GM21825 (cell line): Measurements from ENCODE around the gene LRMDA.

Experiments used
- ATAC-seq: cut with Tn5 transposase; IDR thresholded peaks from one replicate; pipeline ENCODE4 v1.9.1; 2021; ENCODE audit warnings: mild to moderate bottlenecking, moderate library complexity; ENCODE audit not compliant: unreplicated experiment

Gene LRMDA

DNA sequence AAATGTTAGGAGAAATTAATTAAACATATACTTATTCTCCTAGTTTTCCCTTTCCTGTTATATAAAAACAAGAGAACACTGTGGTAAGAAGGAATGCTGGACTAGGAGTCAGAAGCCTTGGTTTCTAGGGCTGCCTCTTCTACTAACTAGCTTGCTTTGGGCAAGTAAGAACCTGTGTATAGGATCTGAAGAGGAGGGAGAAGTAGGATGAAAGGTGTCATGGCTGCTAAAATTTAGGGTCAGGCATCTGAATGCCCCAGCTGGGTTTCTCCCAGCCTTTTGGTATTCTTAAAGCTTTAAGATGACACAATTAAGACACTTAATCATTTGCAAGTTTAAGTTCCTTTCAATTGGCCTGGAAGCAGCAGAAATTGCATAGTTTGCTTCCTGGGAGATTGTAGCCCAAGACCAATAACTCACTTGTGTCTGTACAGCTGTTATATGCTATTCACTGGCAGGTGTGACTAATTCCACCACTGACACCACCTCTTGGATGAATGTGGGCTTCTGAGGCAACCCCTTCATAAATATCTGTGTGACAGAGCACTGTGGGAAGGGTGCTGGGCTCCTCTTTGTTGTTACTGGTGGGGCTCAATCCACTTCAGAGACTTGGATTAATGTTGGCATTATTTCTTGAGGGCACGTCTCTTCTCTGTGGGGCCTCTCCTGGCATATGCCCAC, 137.2 kb downstream of the LRMDA start:
- no peak for ATAC-seq

DNA sequence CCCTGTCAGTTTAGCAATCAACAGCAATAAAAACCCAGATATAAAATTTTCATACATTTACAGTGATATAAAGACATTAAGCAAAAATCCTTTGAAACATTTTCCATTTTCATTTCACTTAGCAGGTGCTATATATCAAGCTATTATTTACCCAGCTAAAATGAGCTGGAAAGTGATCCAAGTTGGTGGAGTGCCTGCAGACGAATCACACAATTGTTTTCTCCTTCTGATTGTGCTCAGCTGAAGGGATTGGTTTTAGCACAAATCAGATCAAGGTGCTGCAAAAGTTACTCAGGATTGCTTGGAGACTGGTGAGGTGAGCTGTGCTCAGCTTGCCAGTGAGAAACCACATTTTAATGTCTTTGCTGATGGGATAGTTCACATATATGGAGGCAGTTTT, 138.1 kb downstream of the LRMDA start:
- ATAC-seq: no peak

DNA sequence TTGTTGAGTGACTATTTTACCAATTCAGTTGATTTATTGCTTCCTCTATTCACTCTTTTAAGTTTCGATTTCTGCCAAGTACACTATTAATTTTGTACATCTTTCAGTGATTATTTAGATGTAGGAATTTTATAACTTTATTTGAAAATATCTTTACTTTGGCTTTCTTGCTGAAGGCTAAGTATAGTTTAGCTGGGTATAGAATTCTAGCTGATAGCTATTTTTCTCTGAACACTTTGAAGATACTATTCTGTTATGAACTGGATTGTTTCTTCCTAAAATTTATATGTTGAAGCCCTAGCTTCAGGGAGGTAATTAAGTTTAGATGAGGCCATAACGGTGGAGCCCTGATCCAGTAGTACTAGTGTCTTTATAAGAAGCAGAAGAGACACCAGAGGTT, 141.1 kb downstream of the LRMDA start:
- no peak for ATAC-seq

DNA sequence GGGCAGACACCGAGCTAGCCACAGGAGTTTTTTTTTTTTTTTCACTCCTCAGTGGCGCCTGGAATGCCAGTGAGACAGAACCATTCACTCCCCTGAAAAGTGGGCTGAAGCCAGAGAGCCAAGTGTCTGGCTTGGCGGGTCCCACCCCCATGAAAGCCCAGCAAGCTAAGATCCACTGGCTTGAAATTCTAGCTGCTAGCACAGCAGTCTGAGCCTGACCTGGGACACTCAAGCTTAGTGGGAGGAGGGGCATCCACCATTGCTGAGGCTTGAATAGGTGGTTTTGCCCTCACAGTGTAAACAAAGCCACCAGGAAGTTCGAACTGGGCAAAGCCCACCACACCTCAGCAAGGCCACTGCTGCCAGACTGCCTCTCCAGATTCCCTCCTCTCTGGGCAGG, 144.5 kb downstream of the LRMDA start:
- no peak for ATAC-seq

DNA sequence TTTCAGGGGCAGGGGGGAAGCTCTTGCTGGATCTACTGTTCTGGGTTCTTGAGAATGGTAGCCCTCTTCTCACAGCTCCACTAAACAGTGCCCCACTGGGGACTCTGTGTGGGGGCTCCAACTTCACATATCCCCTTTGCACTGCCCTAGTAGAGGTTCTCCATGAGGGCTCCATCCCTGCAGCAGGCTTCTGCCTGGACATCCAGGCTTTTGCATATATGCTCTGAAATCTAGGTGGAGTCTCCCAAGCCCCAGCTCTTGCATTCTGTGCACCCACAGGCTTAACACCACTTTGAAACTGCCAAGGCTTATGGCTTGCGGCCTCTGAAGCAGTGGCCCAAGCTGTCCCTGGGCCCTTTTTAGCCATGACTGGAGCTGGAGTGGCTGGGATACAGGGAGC, 150.7 kb downstream of the LRMDA start:
- ATAC-seq: no peak

DNA sequence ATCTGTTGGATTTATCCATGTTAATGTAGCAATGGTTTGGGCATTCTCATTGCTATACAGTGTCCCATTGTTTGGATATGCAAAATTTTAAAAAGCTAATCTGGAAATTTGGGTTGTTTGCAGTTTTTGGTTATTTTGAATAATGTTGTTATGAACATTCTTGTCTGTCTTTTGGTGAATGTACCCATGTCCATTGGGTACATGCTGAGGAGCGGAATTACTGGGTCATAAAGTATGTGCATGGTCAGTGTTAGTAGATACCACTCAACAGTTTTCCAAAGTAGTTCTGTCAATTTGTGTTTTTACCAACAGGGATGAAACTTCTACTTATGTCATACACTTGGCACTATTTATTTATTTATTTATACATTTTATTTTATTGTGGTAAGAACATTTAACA, 153.9 kb downstream of the LRMDA start:
- ATAC-seq: no peak

DNA sequence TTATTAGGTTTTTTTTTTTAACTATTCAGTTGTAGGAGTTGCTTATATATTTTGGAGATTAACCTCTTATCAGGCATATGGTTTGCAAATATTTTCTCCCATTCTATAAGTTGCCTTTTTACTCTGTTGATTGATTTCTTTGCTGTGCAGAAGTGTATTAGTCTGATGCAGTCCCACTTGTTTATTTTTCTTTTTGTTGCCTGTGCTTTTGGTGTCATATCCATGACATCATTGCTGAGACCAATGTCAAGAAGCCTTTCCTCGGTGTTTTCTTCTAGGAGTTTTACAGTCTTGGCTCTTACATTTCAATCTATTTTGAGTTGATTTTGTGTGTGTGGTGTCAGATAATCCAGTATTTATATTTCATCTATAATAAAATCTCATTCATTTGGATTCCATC, 155.4 kb downstream of the LRMDA start:
- ATAC-seq: no peak

DNA sequence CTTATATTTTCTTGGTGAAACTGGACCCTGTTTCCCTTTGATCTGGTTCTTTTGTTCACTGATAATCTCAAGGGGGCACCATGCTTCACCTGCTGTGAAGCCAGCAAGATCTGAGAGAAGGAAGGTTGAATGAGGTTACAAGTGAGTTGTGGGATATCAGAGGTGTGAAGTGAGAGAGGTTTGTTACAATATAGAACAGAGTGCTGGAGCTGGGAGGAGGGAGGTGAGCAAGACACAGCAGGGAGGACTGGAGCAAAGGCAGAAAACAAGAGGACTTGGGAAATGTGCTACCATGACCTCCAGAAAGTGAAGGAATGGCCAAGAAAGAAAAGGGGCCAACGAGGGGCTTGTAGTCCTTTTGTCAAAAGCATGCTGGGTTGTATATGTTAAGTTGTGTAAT, 156.6 kb downstream of the LRMDA start:
- no peak for ATAC-seq

DNA sequence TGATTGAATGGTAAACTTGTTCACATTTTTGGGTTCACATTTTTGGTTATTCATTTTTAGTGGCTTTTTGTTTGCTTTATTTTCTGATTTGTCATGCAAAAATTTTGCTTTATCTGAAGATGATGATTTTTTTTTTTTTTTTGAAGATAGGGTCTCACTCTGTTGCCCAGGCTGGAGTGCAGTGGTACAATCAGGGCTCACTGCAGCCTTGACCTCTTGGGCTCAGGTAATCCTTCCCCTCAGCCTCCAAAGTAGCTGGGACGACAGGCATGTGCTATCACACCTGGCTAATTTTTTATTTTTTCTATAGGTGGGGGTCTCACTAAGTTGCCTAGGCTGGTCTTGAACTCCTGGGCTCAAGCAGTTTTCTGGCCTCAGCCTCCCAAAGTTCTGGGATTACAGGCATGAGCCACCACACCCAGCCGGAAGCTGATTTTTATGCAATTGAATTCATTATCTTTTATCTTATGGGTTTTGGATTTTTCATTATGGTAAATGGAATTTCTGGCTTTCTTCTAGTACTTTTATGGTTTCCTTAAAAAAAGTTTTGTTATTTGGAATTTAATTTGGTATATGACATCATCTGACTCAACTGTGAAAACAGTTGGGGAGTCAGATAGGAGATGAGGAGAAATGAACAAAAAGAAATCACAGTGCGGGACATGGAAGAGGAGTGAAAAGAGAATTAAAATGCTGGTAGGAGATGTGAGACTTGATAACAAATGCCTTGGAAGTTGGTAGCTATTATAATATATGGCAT, 158.7 kb downstream of the LRMDA start:
- no peak for ATAC-seq

DNA sequence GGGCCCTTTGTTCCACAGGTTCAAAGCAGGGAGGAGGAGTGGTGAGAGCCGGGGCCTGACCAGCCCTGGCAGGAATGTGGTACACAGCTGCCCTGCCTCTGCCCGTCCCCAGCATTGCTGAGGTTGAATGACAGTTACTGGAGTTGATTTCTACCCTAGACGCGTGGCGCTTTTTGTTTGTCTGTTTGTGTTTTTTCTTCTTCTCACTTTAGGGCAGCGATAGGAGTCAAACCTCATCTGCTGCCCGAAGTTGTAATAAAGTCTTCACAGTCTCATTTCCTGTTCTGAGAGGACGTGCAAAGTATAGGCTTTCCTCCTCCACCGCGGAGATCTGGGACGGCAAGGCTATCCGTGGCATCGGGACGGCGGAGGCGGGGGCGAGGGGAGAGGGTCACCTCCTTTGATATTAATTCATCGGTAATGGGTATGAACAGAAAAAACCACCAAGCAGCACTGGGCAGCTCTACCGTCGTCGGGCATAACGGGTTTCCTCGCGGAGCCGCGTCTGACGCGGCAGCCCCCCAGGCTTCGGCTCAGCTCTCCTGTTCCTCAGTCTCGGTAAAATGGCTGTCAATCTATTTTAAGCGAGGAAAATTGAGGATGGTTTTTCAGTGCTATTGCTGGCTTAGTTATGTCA, 160.8 kb downstream of the LRMDA start:
- ATAC-seq: no peak

DNA sequence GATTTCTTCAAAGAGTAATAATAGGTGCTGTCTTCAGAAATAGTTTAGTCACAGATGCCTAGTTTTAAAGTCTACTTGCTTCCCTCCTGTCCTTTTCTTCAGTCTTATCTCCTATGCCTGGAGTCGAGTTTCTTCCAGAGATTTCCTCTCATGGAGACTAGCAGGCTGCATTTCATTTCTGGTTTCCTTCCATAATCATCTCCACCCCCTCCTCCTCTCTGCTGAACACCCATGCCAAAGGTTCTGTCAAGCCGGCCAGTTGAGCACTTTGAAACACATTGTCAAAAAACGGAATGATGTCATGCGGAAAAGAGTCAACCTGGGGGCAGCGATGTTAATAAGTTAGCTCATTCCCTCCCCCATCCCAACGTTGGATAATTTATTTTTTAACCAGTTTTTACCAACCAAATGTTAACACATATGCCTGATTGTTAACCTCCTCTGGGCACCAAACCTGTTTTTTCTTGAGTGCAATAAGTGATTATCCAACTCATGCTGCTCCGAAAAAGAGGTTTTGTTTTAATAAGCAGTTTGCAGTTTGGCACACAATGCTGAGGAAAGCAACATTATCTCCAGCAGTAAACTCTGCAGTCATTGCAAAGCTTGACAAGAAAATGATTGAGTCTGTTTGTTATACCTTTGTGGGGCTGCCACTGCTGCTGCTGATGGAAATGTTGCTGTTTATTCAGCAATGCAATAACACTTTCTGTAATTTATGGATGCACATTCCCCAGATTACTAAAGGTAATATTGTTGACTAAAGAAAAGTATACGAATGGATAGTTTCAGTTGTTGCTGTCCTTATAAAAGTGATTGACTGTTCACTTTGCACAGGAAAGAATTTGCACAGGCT, 161.6 kb downstream of the LRMDA start:
- ATAC-seq: no peak

DNA sequence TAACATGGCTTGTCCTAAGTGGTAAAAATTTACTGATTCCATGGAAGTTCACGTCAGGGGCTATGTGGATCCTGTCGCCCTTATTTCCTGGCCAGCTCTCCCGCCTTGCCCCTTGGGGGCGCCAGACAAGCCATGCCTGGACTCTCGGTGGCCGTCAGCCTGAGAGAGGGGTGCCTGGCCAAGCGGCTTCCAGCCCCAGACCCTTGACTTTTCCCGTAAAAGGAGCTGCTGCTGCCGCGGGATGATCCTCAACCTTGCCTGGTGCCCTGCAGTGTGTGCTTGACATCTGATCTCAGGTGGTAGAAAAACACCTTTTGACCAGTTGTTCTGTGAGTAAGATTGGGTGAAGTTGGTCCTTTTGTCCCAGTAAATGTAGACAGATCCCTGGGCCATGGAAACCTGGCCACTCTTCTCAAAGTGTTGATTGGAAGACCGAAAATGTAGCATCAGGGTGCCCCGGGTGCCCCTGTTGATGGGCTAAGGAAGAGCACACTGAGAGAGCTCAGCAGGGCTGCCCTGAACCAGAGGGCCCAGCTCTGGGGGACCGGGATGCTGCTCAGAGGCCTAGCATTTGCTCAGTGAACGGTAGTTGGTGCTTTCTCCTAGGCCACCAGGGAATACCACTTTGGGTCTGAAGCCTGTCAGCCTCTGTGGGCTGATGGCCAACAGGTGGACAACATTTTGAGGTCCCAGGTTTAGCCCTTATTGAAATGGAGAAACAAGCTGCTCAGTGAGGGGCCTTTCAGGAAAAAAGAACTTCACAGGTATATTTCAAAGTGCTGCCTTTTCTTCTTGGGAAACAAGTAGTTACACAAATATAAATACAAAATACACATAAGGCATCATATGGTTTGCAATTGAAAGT, 162.5 kb downstream of the LRMDA start:
- ATAC-seq: no peak

DNA sequence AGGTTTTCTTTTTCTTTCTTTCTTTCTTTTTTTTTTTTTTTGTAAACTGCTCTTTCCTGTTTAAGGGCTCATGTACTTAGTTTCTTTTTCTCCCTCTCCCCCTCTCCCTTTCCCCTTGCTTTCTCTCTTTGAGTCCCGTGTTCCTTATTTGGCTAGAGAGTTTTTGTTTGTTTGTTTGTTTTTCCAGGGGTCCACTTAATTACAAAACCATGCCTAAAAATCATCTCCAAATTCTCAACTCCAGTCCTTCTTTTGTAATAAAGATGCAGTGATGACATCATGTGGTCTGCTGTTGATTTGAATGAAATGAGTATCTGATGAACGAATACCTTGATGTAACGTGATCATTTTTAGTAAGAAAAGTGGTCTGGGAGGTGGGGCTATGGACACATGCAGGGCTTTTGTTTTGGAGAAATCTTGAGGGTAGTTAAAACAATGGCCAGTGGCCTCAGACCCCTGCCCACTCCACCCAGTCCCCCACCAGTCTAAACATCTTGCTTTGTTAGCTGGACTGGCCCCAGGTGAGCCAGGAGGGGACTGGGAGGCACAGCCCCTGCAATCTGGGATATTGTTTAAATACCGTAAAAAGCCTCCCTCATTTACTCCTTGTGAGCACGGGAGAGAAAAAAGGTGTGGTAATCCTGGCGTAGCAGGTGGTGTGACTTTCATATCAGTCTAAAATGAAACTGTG, 165.7 kb downstream of the LRMDA start:
- no peak for ATAC-seq

DNA sequence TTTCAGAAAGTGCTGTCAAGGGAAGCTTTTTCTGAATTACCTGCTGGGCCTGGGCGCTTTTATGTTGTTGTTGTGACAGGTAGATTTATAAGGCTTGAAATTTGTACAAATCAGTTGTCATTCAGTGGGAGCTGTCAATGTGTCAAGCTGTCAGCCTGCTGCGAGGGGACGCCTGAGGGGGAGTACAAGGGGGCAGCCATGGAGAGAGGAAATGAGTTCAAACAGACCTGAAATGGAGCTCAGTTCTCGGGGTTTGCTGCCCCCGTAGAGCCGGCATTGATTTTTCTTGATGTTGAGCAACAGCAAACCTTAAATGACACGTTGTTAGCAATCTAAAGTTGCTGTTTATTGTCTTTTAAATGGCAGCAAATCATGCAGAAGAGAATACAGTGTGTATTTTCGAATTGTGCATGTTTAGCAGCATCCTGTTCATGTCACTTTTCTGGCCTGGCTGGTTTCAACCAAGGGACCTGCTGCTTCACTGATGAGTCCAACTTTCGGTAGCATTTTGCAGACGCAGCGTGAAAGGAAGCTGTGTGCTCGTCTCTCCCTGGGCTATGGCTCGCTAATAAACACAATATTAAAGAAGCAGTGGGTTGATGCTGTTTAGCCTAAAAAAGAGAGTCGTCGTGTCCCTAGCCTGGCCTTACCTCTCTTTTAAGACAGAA, 166.5 kb downstream of the LRMDA start:
- no peak for ATAC-seq

DNA sequence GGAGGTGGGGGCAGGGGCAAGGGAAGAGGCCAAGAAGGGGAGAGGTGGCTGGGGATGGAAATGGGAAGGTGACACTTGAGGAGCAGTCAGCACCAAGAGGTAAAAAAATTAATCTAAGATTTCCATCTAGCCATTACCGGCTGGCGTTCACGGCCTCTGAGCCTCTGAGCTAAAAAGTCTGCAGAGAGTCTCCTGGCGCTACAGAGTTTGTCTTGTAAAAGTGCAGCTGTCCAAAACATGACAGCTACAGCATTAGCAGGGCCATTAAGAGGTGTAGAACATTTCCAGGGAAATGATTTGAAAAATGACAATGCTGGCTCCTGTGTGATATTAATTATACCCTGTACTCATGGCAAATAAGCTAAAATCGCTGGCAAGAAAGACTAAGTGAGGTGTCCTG, 167.6 kb downstream of the LRMDA start:
- no peak for ATAC-seq

DNA sequence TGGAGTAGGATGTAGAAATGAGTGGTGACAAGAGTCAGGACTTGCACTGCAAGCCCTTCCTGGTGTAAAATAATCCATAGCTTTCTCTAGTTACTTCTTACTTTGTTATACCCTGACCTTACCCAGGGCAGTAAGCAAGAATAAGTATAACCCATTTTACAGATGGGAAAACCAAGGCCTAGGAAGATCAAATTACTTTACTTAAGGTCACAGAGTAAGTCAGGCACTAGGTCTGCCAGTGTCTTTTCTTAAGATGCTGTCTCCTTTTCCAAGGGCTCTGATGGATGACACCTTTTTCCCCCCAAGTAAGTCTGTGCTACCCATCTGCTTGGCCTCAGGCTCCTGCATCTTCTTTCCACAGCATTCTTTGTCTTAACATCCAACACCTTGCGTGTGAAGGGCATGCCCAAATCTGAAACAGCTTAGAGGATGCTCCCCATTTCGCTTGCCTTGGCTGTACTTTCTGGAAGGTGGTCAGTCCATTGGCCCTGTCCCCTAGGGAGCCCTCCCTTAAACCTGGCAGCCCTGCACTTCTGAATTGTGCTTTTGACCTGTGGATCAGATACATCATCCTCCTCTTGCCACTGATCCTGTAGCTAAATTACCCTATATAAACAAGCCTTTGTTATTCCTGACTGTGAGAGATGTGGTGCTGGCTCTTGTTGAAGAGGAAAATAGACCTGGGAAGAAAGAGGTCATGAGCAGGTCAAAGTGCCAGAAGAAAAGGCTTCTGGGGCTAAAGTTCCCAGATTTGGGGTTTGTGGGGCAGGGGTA, 168.6 kb downstream of the LRMDA start:
- ATAC-seq: no peak

DNA sequence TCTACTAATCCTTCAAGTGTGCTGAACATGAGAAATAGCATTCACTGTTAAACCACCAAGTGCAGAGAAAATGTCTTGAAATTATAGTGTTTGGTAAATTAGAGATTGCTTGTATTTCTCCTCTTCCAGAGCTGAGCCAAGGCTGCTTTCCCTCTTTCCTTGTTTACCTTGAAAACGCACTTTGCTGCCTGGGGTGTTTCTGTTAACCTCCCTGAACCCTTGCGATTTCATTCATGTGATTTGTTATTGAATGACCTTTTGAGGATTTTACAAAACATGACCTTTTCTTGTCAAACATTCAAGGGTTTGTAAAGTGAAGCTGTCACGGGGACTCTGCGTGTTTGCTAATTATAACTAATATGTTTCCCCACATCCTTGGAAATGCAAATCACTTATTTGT, 169.4 kb downstream of the LRMDA start:
- no peak for ATAC-seq

DNA sequence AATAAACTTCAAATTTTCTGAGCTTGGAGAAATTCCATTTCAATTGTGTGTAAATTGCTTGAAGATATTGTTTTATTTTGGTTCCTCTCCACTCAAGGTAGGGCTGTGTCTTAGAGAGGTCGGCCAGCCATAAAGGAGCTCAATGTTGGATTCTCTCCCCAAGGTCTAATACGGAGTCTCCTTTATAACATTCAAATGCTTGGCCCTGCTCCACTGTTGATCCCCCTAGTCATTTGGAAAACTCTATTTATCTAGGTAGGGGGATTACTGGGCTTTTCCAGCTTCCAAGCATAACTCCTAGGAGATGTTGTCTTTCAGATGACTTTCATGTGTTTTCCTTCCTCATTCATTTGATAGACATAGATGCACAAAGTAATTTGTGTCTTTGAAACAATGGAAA, 170.9 kb downstream of the LRMDA start:
- ATAC-seq: no peak

DNA sequence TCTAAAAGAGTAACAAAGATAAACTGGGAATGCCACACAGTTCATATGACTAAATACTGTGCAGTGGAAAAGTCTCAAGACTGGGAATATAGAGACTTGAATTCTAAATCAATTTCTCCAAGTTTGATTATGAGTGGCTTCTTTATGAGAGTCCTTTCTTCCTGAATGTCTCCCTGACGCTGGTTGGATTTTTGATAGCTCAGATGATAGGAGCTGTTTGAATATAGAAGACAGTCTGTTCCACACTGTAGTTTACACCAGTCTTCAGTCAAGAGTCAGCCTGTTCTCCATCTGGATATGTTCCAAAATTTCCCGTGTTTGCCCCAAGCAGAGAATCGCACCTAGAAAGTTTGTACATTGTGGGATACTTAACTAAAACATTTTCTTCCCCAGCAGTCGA, 173.7 kb downstream of the LRMDA start:
- no peak for ATAC-seq
